Body of pancreas (tissue), 4 donors: Measurements from ENCODE around the gene MAFB. TPM values are rescaled to one million over a fixed set of nuclear protein-coding genes. Genes with fewer than 3 reads are reported as not detected.

Experiments used
- ATAC-seq: fragments of 150-250 bp; one replicate; pipeline ENCODE4 v1.9.1; 2016
- DNase-seq, 4 donors: peaks; one replicate each; pipeline ENCODE4 v3.0.0-alpha.2; 2019
- H3K27ac ChIP-seq, 4 donors: fragments of 200-600 bp; sonication (generic); 1 replicate in 3 of 4; 2 replicates in 1 of 4; pipeline versions ENCODE4 v1.5.1 to v1.6.1; 2016 to 2019; ENCODE audit warnings: mild to moderate bottlenecking in 1 of 4, mixed read lengths in 1 of 4, moderate library complexity in 1 of 4
- H3K27me3 ChIP-seq, 2 donors: fragments of 200-600 bp; sonication (generic); one replicate each; pipeline ENCODE4 v1.6.0; 2016; ENCODE audit warnings: mild to moderate bottlenecking in 1 of 2
- H3K36me3 ChIP-seq, 2 donors: fragments of 200-600 bp; sonication (generic); replicated peaks in 1 of 2; 2 replicates each; pipeline ENCODE4 v1.5.1; 2016; ENCODE audit warnings: low read depth in 2 of 2; ENCODE audit not compliant: insufficient read depth in 1 of 2
- H3K4me1 ChIP-seq: fragments of 200-600 bp; sonication (generic); one replicate; pipeline ENCODE4 v1.6.0; 2016
- H3K4me3 ChIP-seq, 2 donors: fragments of 200-600 bp; sonication (generic); 1 replicate in 1 of 2; 2 replicates in 1 of 2; pipeline ENCODE4 v1.5.1; 2016 to 2019
- H3K9me3 ChIP-seq, 3 donors: fragments of 200-600 bp; sonication (generic); 1 replicate in 2 of 3; 2 replicates in 1 of 3; pipeline ENCODE4 v1.5.1; 2016
- CTCF ChIP-seq, 7 experiments: fragments of 450-650 bp in 4 of 7; fragments of 200-600 bp in 3 of 7; sonication (generic) in 3 of 7; IDR thresholded peaks; one replicate each; pipeline ENCODE4 v1.5.1; 2016 to 2019; ENCODE audit warnings: antibody characterized with exemption in 7 of 7
- POLR2A ChIP-seq, 3 donors: fragments of 450-650 bp; IDR thresholded peaks; one replicate each; pipeline ENCODE4 v1.6.1; 2016; ENCODE audit warnings: antibody characterized with exemption in 3 of 3, mild to moderate bottlenecking in 2 of 3
- WGBS, 2 donors: methylation state at CpG; one replicate each; pipeline ENCODE4 v1.1.5; 2017; 5-methylcytosine and 5-hydroxymethylcytosine counted together
- intact Hi-C: fragments of 100-400 bp; cut with DNase I; formaldehyde crosslinking; loops from one replicate; pipeline ENCODE4 v1.15.1; 2023
- total RNA-seq, 2 donors: library from RNA; depleted of rRNA; stranded (reverse); fragments of >200 nt; gene quantifications; one replicate each; pipeline ENCODE4 v1.1.0, GENCODE V29; 2016

The MAFB gene
- total RNA-seq, 2 donors from 2014 or later: 21.1 to 22.1 TPM

DNA sequence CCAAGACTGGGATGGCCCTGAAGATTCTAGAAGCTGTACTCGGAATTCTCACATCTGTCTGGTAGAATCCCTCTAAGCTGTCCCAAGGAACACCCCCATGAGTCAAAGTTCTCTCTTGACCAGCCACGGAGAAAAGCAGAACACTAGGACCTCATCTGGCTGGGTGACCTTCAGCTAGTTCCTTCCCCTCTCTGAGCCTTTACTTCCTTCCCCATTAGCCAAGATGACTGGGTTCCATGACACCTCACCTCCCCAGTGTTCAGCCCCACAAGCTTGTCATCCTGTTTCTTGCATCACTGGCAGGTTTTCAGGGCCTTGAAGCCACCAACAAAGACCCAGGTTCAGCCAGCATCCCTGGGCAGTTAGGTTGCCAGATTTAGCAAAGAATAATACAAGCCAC, 47.8 kb downstream of the MAFB start:
- TF ChIP-seq CTCF (IDR thresholded peaks at IDR 0.05) (no peak), POLR2A (IDR thresholded peaks at IDR 0.05) (no peak)
- no peak overlapping the region for H3K4me3 ChIP-seq
- WGBS, 2 donors: 74 to 83% methylated on average over 2 of the region's 2 CpGs
- no peak for ATAC-seq
- H3K27me3 ChIP-seq: no peaks in the 10 kb centered on the region
- intact Hi-C loops: no loop called here
- H3K36me3 ChIP-seq: no peaks in the 10 kb centered on the region
- DNase-seq: no peak
- H3K27ac ChIP-seq: no peak overlapping the region
- H3K9me3 ChIP-seq: no peaks in the 10 kb centered on the region
- no peaks in the 10 kb centered on the region for H3K4me1 ChIP-seq

DNA sequence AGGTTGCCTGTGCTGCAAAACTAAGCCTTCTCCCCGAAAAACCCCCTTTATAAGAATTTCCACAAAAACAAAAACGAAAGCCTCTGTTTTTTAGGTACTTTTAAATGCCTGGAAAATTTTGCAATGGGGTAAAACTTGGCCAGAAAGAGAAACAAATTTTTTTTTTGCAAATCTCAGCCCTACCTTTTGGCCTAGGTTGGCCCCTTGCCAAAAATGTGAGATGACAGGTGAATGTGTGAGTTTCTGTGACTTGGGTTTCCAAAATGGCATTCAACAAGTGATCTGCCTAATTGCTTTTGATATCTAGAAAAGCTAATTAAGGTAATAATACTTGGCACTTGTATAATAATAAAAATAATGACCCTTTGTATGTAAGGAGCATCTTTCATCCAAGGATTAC, 48.4 kb downstream of the MAFB start:
- H3K27me3 ChIP-seq: no peaks in the 10 kb centered on the region
- H3K36me3 ChIP-seq: no peaks in the 10 kb centered on the region
- no peak overlapping the region for H3K27ac ChIP-seq
- no peaks in the 10 kb centered on the region for H3K9me3 ChIP-seq
- peaks cover 4% of the 10 kb centered on the region for H3K4me1 ChIP-seq
- DNase-seq (no peak), ATAC-seq (no peak)
- TF ChIP-seq CTCF (IDR thresholded peaks at IDR 0.05): no peak
- TF ChIP-seq POLR2A (IDR thresholded peaks at IDR 0.05): no peak
- WGBS, 2 donors: 82 to 90% methylated on average over 2 of the region's 2 CpGs
- H3K4me3 ChIP-seq: no peak overlapping the region
- intact Hi-C loops: no loop called here

- H3K4me3 ChIP-seq: no peak overlapping the region
- 72 to 75% methylated on average over 1 to 2 of the region's 2 CpGs for WGBS, 2 donors
- no peak overlapping the region for H3K27ac ChIP-seq
- H3K9me3 ChIP-seq: no peaks in the 10 kb centered on the region
- H3K36me3 ChIP-seq: no peaks in the 10 kb centered on the region
- H3K27me3 ChIP-seq: no peaks in the 10 kb centered on the region
- intact Hi-C loops: no loop called here
- no peak for TF ChIP-seq POLR2A (IDR thresholded peaks at IDR 0.05)
- TF ChIP-seq CTCF (IDR thresholded peaks at IDR 0.05): no peak
- ATAC-seq (no peak), DNase-seq (no peak)
- peaks cover 12% of the 10 kb centered on the region for H3K4me1 ChIP-seq
Observed at GRCh38 chr20:40639676-40640355, 49.2 kb downstream of the MAFB start.

DNA sequence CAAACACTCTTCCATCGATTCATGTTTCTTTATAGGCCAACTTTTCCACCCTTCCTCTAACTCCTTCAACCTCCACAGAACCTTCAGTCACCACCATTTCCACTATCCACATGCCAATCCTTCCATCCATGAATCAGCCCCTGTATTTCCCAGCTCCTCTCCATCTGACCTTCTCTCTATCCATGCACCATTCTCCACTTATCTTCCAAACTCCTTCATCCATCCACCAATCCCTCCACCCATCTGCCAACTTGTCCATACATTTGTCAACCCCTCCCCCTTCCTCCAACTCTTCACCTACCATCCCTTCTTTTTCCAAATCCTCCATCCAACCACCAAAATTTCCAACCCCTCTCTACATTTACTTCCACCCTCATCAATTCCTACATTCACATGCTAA, 49.9 kb downstream of the MAFB start:
- ATAC-seq: no peak
- no peak overlapping the region for H3K4me3 ChIP-seq
- 59 to 76% methylated on average over 1 of the region's 1 CpG for WGBS, 2 donors
- no peaks in the 10 kb centered on the region for H3K9me3 ChIP-seq
- intact Hi-C loops: no loop called here
- no peak for TF ChIP-seq CTCF (IDR thresholded peaks at IDR 0.05)
- H3K4me1 ChIP-seq: peaks cover 14% of the 10 kb centered on the region
- H3K27ac ChIP-seq: no peak overlapping the region
- H3K36me3 ChIP-seq: no peaks in the 10 kb centered on the region
- H3K27me3 ChIP-seq: no peaks in the 10 kb centered on the region
- no peak for DNase-seq

GRCh38 chr20:40638414-40638813, 50.6 kb downstream of the MAFB start:
- Histone ChIP-seq H3K4me3 (no peak overlapping the region), H3K36me3 (no peaks in the 10 kb centered on the region), H3K27me3 (no peaks in the 10 kb centered on the region), H3K4me1 (peaks cover 14% of the 10 kb centered on the region), H3K27ac (no peak overlapping the region), H3K9me3 (no peaks in the 10 kb centered on the region)
- 78 to 79% methylated on average over 2 of the region's 2 CpGs for WGBS, 2 donors
- intact Hi-C loops: no loop called here
- DNase-seq (no peak), ATAC-seq (no peak)
- no peak for TF ChIP-seq POLR2A (IDR thresholded peaks at IDR 0.05)
- TF ChIP-seq CTCF (IDR thresholded peaks at IDR 0.05): no peak
